ENCODE data around the gene CBLB. TPM values are rescaled to one million over a fixed set of nuclear protein-coding genes. Genes with fewer than 3 reads are reported as not detected.
A peak's percentile ranks its signal among the peaks of the same experiment; 100 is the strongest.

Gene CBLB
- total RNA-seq, 1 experiment from 2014 or later = 19.7 TPM

- no peaks in the 10 kb centered on the region for H3K4me1 Mint-ChIP-seq (ENCODE audit: insufficient read depth, unreplicated experiment)
- H3K27me3 Mint-ChIP-seq (ENCODE audit: insufficient read depth, unreplicated experiment) = no peaks in the 10 kb centered on the region
- BruUV-seq (replicated peaks) = no TSS peak
- H3K4me3 Mint-ChIP-seq (ENCODE audit: unreplicated experiment) = no peak overlapping the region
- no peak overlapping the region for H3K27ac Mint-ChIP-seq (ENCODE audit: low read depth, unreplicated experiment)
- peaks cover 19% of the 10 kb centered on the region for H3K36me3 Mint-ChIP-seq (ENCODE audit: insufficient read depth, unreplicated experiment)
- CTCF ChIA-PET = no interaction called here
- intact Hi-C loops (cut with micrococcal nuclease) = no loop called here
- no peaks in the 10 kb centered on the region for H3K9me3 Mint-ChIP-seq (ENCODE audit: unreplicated experiment)
- DNase-seq (ENCODE audit: unreplicated experiment) = no peak
- POLR2A ChIA-PET = no interaction called here
- TF ChIP-seq CTCF (IDR thresholded peaks at IDR 0.05; ENCODE audit: unreplicated experiment) = no peak
Measured at GRCh38 chr3:105653868-105654267, 214.9 kb downstream of the CBLB start.

GRCh38 chr3:105653166-105653565, 215.6 kb downstream of the CBLB start:
- Mint-ChIP-seq H3K4me1 (ENCODE audit: insufficient read depth, unreplicated experiment) (no peaks in the 10 kb centered on the region), H3K27ac (ENCODE audit: low read depth, unreplicated experiment) (no peak overlapping the region), H3K27me3 (ENCODE audit: insufficient read depth, unreplicated experiment) (no peaks in the 10 kb centered on the region), H3K9me3 (ENCODE audit: unreplicated experiment) (no peaks in the 10 kb centered on the region), H3K36me3 (ENCODE audit: insufficient read depth, unreplicated experiment) (peaks cover 12% of the 10 kb centered on the region), H3K4me3 (ENCODE audit: unreplicated experiment) (no peak overlapping the region)
- no TSS peak for BruUV-seq (replicated peaks)
- ChIA-PET CTCF (no interaction called here), POLR2A (no interaction called here)
- TF ChIP-seq CTCF (IDR thresholded peaks at IDR 0.05; ENCODE audit: unreplicated experiment) = no peak
- DNase-seq (ENCODE audit: unreplicated experiment) = no peak
- intact Hi-C loops (cut with micrococcal nuclease) = no loop called here

- Mint-ChIP-seq H3K9me3 (ENCODE audit: unreplicated experiment) (no peaks in the 10 kb centered on the region), H3K4me3 (ENCODE audit: unreplicated experiment) (no peak overlapping the region), H3K27ac (ENCODE audit: low read depth, unreplicated experiment) (no peak overlapping the region), H3K4me1 (ENCODE audit: insufficient read depth, unreplicated experiment) (peaks cover 7% of the 10 kb centered on the region), H3K36me3 (ENCODE audit: insufficient read depth, unreplicated experiment) (no peaks in the 10 kb centered on the region), H3K27me3 (ENCODE audit: insufficient read depth, unreplicated experiment) (no peaks in the 10 kb centered on the region)
- intact Hi-C loops (cut with micrococcal nuclease) = no loop called here
- ChIA-PET CTCF (interaction anchor here (0.5 kb wide), 1 partner anchor 1375 kb away, joined by 3 read pairs; no protein-coding TSS in a partner anchor), POLR2A (no interaction called here)
- TF ChIP-seq CTCF (IDR thresholded peaks at IDR 0.05; ENCODE audit: unreplicated experiment) = no peak
- no TSS peak for BruUV-seq (replicated peaks)
- no peak for DNase-seq (ENCODE audit: unreplicated experiment)
Measured at GRCh38 chr3:105649480-105649879, 219.3 kb downstream of the CBLB start.

GRCh38 chr3:105647047-105647446, 221.8 kb downstream of the CBLB start:
- TF ChIP-seq CTCF (IDR thresholded peaks at IDR 0.05; ENCODE audit: unreplicated experiment) = no peak
- Mint-ChIP-seq H3K27ac (ENCODE audit: low read depth, unreplicated experiment) (no peak overlapping the region), H3K4me3 (ENCODE audit: unreplicated experiment) (no peak overlapping the region), H3K9me3 (ENCODE audit: unreplicated experiment) (no peaks in the 10 kb centered on the region), H3K36me3 (ENCODE audit: insufficient read depth, unreplicated experiment) (no peaks in the 10 kb centered on the region), H3K4me1 (ENCODE audit: insufficient read depth, unreplicated experiment) (peaks cover 7% of the 10 kb centered on the region), H3K27me3 (ENCODE audit: insufficient read depth, unreplicated experiment) (no peaks in the 10 kb centered on the region)
- ChIA-PET POLR2A (interaction anchor here (0.7 kb wide), 1 partner anchor 117 kb away, joined by 3 read pairs; no protein-coding TSS in a partner anchor), CTCF (no interaction called here)
- BruUV-seq (replicated peaks) = no TSS peak
- peak; percentile 91 for DNase-seq (ENCODE audit: unreplicated experiment)
- intact Hi-C loops (cut with micrococcal nuclease) = no loop called here
